ENCODE results near the gene LIMS2.

The LIMS2 gene

DNA sequence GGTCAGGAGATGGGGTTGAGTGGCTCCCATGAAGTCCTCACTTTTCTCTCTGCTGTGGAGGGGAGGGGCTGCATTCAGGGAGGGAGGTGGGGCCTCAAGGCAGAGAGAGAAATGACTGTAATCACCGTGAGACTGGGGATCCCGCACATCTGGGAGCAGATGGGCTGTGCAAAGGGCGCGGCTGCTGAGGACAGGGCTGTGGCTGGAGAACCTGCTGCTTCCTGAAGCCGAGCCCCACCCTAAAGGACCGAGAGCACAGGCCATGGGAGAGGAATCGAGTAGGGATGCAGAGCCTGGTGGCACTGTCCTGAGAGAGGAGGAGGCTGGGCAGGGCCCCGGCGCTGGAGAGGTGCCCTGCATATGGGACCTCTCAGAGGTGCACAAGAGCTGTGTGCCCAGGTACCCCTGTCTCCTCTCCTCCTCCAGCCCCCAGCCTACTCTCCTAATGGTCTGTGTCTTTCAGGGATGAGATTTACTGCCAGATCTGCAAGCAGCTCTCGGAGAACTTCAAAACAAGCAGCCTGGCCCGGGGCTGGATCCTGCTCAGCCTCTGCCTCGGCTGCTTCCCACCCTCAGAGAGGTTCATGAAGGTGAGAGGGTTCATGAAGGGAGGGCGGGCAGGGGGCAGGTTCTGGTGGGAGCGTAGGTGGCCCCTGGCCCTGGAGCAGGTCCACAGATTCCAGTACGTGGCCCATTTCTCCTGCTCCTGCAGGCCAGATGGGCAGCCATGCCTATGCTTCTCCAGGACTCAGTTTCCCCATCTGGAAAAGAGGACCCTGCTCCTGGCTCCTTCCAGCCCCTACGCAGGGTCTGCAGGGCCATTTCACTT, 55.2 kb downstream of the LIMS2 start:
- Histone ChIP-seq H4K20me1 (ENCODE audit: low read depth, low read length) (no peaks in the 10 kb centered on the region), H3K27me3 (ENCODE audit: low read length) (no peaks in the 10 kb centered on the region), H3K4me3 (ENCODE audit: insufficient read depth, low read length, poor library complexity, severe bottlenecking) (no peak overlapping the region), H2AFZ (ENCODE audit: low read depth, low read length, severe bottlenecking) (no peak overlapping the region), H3K36me3 (ENCODE audit: low read length) (no peaks in the 10 kb centered on the region), H3F3A (ENCODE audit: insufficient read depth) (no peaks in the 10 kb centered on the region), H3K4me2 (ENCODE audit: low read depth, low read length, poor library complexity, severe bottlenecking) (no peak overlapping the region), H3K9ac (ENCODE audit: low read length) (no peak overlapping the region), H3K9me2 (replicated peaks; ENCODE audit: insufficient read depth, low read length) (no peaks in the 10 kb centered on the region), H3K79me2 (ENCODE audit: insufficient read depth, low read length) (no peaks in the 10 kb centered on the region), H3K27ac (ENCODE audit: low read depth, low read length) (no peak overlapping the region), H3K9me3 (ENCODE audit: insufficient read depth, low read length) (no peaks in the 10 kb centered on the region)
- TF ChIP-seq EZH2phosphoT487 (conservative IDR thresholded peaks at IDR 0.05; ENCODE audit: low read length) (no peak), CTCF (IDR thresholded peaks at IDR 0.05; ENCODE audit: insufficient read depth, low read length, poor library complexity, severe bottlenecking) (no peak)

DNA sequence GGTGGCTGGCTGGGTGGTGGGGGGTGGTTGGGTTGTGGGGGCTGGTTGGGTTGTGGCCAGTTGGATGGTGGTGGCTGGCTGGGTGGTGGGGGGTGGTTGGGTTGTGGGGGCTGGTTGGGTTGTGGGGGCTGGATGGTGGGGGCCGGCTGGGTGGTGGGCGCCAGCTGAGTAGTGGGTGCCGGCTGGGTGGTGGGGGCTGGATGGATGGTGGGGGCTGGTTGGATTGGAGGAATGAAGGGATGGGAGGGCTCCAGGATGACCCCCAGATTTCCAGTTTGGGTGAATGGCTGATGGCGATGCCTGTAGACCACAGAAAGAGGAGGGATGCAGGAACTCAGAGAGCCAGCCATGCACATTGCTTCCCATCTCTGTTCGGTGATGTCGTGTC, 56.1 kb downstream of the LIMS2 start:
- Histone ChIP-seq H3K9ac (ENCODE audit: low read length) (no peak overlapping the region), H4K20me1 (ENCODE audit: low read depth, low read length) (no peaks in the 10 kb centered on the region), H3F3A (ENCODE audit: insufficient read depth) (no peaks in the 10 kb centered on the region), H3K4me2 (ENCODE audit: low read depth, low read length, poor library complexity, severe bottlenecking) (no peak overlapping the region), H3K27me3 (ENCODE audit: low read length) (no peaks in the 10 kb centered on the region), H3K79me2 (ENCODE audit: insufficient read depth, low read length) (no peaks in the 10 kb centered on the region), H3K36me3 (ENCODE audit: low read length) (no peaks in the 10 kb centered on the region), H2AFZ (ENCODE audit: low read depth, low read length, severe bottlenecking) (no peak overlapping the region), H3K9me3 (ENCODE audit: insufficient read depth, low read length) (no peaks in the 10 kb centered on the region), H3K27ac (ENCODE audit: low read depth, low read length) (no peak overlapping the region), H3K4me3 (ENCODE audit: insufficient read depth, low read length, poor library complexity, severe bottlenecking) (no peak overlapping the region), H3K9me2 (replicated peaks; ENCODE audit: insufficient read depth, low read length) (no peaks in the 10 kb centered on the region)
- TF ChIP-seq CTCF (IDR thresholded peaks at IDR 0.05; ENCODE audit: insufficient read depth, low read length, poor library complexity, severe bottlenecking) (no peak), EZH2phosphoT487 (conservative IDR thresholded peaks at IDR 0.05; ENCODE audit: low read length) (no peak)

DNA sequence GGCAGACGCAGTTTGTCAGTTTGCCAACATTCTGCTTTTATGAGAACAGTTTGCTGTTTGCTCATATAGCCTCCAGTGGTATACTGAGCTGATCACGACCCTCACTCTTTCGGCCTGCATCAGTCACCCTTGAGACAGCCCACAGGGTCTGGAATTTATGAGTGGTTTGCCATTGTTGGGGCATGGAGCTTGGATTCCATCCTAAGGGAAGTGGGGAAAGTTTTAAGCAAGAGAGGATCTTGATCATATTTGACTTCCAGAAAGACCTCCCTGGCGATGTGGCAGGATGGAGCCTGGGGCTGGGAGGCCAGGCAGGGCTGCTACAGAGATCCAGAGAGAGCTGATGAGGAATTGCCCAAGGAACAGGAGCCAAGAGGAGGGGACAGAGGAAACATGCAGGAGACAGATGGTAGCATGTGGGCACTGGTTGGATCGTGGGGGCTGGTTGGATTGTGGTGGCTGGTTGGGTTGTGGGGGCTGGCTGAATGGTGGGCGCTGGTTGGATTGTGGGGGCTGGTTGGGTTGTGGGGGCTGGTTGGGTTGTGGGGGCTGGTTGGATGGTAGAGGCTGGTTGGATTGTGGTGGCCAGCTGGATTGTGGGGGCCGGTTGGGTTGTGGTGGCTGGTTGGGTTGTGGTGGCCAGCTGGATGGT, 56.7 kb downstream of the LIMS2 start:
- H3K79me2 ChIP-seq (ENCODE audit: insufficient read depth, low read length) = no peaks in the 10 kb centered on the region
- H4K20me1 ChIP-seq (ENCODE audit: low read depth, low read length) = no peaks in the 10 kb centered on the region
- H2AFZ ChIP-seq (ENCODE audit: low read depth, low read length, severe bottlenecking) = no peak overlapping the region
- no peaks in the 10 kb centered on the region for H3K9me3 ChIP-seq (ENCODE audit: insufficient read depth, low read length)
- H3K36me3 ChIP-seq (ENCODE audit: low read length) = no peaks in the 10 kb centered on the region
- TF ChIP-seq CTCF (IDR thresholded peaks at IDR 0.05; ENCODE audit: insufficient read depth, low read length, poor library complexity, severe bottlenecking) (no peak), EZH2phosphoT487 (conservative IDR thresholded peaks at IDR 0.05; ENCODE audit: low read length) (no peak)
- no peak overlapping the region for H3K27ac ChIP-seq (ENCODE audit: low read depth, low read length)
- H3K27me3 ChIP-seq (ENCODE audit: low read length) = no peaks in the 10 kb centered on the region
- no peak overlapping the region for H3K9ac ChIP-seq (ENCODE audit: low read length)
- no peaks in the 10 kb centered on the region for H3K9me2 ChIP-seq (replicated peaks; ENCODE audit: insufficient read depth, low read length)
- no peak overlapping the region for H3K4me3 ChIP-seq (ENCODE audit: insufficient read depth, low read length, poor library complexity, severe bottlenecking)
- H3F3A ChIP-seq (ENCODE audit: insufficient read depth) = no peaks in the 10 kb centered on the region
- no peak overlapping the region for H3K4me2 ChIP-seq (ENCODE audit: low read depth, low read length, poor library complexity, severe bottlenecking)
